Measurements from ENCODE around the gene LIN52.

The LIN52 gene

GRCh38 chr14:74195623-74196022 is 110.9 kb downstream of the LIN52 start:
- peak; percentile 30 for DNase-seq

- DNase-seq: no peak
Measured at GRCh38 chr14:74198441-74199234, 113.9 kb downstream of the LIN52 start.

DNA sequence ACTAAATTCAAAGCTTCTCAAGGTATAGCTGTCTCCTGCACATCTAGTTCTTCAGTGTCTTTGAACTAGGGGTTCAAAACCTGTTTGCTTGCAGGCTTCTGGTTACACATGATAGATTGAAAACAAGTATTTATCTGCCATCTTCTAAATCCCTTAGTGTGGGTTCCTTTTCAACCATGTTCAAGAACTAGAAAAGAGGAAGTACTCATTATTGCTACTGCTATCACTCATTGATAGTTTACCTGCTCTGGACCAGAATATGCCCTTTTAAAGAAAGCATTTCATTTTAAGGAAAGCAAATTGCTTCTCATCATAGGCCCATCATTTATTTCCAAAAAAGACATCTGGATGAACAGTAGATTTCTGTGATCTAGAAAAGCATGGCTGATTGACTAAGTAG is 117.4 kb downstream of the LIN52 start:
- DNase-seq: no peak

DNA sequence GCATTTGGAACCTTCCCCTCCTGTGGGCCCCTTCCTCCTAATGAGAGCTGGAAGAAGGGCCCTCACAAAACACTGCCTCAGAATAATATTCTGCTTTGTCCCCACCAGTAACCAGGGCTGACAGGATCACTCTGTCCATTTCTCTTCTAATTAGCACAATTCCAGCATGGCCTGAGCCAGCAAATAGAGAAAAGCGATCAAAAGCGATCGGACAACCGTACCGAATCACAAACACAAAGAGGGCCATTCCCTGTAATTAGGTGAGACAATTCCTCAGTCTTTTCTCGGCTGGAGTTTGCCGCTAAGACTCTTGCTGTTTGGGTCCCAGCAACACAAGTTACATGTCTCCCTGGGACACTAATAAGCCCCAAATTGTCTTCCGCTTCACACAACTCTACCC is 118.9 kb downstream of the LIN52 start:
- DNase-seq: no peak

DNA sequence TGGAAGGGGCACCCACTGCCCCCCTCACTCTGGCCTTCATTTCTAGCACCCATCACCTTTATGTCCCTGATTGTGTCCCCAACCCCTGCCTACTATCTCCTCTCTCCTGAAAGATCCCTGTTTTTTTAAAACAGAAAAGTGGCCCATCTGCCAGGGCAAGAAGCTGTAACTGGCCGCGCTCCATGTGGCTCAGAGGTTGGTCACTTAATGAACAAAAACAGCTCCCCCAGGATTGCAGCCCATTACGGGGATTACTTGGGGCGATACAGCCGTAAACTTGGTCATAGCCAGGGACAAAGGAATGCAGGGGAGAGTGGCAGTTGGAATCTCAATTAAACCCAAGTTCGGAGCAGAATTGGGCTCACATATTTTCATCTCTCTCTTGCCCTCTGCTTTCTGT is 119.7 kb downstream of the LIN52 start:
- DNase-seq: no peak

GRCh38 chr14:74205882-74206281 is 121.1 kb downstream of the LIN52 start:
- DNase-seq: no peak

- peak; percentile 5 for DNase-seq
Measured at GRCh38 chr14:74207943-74208342, 123.2 kb downstream of the LIN52 start.

- DNase-seq: no peak
Measured at GRCh38 chr14:74208642-74209041, 123.9 kb downstream of the LIN52 start.

- DNase-seq: no peak
Measured at GRCh38 chr14:74211945-74212580, 127.3 kb downstream of the LIN52 start.

DNA sequence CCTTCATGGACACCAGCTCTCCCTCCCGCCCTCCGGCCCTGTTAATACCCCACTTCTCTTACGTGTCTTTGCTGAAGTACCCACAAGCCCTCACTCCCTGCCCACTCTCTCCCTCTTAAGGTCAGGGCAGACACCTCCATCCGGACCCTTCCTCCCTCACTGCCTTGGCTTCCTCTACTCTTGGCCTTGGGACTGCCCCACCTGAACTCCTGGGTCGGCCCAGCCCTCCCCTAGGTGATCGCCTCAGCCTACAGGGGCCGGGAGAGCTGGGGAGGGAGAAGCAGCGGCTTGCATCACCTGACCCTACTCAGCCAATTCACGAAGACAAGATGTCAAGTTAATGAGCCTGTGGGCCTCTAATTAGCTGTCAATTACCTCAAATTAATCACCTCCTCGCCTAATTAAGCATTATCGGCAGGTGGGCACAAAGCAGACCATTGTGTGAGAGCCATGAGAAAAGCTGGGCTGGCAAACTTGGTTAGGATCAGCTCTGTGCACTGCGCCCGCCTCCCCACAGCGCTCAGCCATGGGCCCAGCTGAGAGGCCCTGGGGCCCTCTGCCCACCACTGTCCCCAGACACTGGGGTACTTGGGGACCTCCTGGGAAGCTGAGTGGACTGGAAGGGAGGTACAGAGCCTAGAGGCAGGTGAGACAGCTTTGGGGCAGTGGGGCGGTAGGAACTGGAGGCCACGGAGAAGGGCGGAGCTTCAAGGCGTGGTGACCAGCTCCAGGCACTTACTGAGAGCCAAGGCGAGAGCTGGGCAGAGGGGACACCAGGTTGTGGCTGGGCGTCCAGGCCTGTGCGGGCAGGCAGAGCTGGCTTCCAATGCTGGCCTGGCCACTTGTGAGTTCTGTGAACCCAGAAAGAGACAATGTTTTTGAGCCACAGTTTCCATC is 129.4 kb downstream of the LIN52 start:
- DNase-seq: no peak

- DNase-seq: no peak
Measured at GRCh38 chr14:74216671-74217070, 131.9 kb downstream of the LIN52 start.

DNA sequence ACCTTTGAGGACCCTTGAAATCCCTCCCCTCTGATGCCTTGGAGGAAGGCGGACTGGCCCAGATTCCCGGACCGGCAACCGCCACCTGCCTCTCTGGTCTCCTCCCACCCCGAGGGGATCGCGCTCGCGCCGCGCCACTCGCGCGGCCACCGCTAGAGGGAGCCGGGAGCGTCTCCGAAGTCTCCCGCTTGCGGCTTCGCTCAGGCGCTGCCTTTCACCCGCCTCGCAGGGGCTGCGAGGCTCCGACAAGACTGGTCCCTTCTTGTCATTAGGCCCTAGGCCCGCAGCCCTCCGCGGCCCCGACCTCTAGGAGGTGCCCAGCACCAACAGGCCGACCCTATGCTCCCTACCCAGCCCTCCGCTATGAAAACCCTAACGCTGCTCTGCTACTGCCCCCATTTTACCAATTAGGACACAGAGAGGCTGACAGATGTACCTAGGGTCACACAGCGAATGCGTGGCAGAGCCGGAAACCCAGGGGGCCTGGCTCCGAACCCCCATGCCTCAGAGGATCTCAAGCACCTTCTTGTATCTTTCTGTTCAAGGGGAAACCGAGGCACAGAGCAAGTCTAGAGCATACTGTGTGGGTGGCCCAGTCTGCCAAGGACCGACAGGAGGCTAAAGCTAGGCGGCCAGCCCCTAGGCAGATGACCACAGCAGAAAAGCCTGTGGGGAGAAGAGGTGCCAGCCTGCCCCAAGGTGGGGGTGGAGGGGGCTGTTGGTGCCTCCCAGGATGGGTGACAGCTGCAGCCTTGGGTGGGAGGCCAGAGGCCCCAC is 133.1 kb downstream of the LIN52 start:
- DNase-seq: peak; percentile 62

DNA sequence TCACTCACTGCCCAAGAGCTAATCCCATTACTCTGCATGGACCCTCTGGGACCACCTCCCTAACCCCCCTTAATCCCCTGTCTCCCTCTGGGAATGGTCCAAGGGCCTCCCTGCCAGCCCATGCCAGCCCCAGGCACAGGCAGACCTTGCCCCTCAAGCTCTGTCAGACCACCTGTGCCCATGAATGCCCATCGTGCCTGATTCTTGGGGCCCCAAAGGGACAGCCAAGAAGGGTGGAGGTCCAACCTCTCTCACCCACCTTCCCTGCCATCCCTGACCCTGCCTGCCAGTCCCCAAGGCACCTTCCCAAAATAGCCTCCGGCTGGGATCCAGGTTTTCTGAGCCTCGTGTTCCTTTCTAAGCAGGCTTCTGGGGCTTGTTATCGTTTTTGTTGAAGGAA is 133.7 kb downstream of the LIN52 start:
- DNase-seq: no peak

GRCh38 chr14:74219277-74220205 is 134.8 kb downstream of the LIN52 start:
- no peak for DNase-seq

- DNase-seq: no peak
Measured at GRCh38 chr14:74220991-74221390, 136.2 kb downstream of the LIN52 start.

- DNase-seq: no peak
Measured at GRCh38 chr14:74221741-74222140, 137.0 kb downstream of the LIN52 start.

- DNase-seq: no peak
Measured at GRCh38 chr14:74223016-74223415, 138.3 kb downstream of the LIN52 start.

GRCh38 chr14:74231784-74232183 is 147.0 kb downstream of the LIN52 start:
- DNase-seq: no peak

DNA sequence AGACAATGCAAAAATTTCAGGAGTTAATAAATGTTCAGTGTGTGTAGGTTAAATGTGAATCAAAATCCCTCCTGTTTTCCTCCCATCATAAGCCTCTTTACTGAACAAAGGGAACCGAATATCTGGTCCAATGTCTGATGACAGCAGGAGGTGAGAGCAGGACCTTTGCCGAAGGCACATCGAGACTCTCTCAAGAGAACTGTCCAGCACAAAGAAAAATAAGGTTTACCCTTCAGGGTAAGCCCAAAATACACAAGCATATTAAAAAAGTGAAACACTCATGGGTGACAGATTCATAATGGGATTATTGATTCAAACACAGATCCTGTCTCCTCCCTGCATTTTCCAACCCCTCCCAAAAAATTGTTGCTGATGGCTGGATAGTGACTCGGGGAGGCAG is 150.3 kb downstream of the LIN52 start:
- no peak for DNase-seq

DNA sequence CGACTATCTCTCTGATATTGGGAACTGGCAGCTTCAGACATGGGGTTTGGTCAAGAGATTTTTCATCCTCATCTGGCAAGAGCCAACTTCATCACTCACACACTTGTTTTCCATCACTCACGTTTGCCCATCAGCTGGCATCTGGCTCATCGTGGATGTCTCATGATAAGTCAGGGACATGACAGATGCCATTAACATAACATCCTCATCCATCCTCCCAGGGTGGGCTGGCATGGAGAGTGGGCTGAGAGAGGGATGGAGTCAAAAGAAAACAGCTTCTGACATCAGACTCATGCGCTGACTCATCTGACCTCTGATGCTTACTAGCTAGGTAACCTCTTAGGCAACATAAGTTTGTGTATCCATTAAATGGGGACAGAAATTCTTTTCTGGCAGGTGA is 152.7 kb downstream of the LIN52 start:
- DNase-seq: no peak

- no peak for DNase-seq
Measured at GRCh38 chr14:74238974-74239847, 154.5 kb downstream of the LIN52 start, which contains the start of gene VSX2. Gene VSX2 (plus strand): TSS chr14:74239449. CDS start chr14:74239562, 113 bp downstream.
